PC-9 (cell line): ENCODE measurements around the gene FAT1. TPM values are rescaled to one million over a fixed set of nuclear protein-coding genes. Genes with fewer than 3 reads are reported as not detected.

Source experiments
- BruUV-seq: library from RNA; stranded (reverse); fragments of 400-500 nt; replicated peaks from 2 replicates; lab custom pipeline; 2021; lab: Mats Ljungman, UMichigan
- CTCF ChIA-PET: fragments of 300-600 bp; sonication (Branson Sonifier 250); formaldehyde crosslinking; loops from one replicate; lab custom pipeline; 2022; ENCODE audit warnings: antibody characterized with exemption; lab: Charles Lee
- POLR2A ChIA-PET: fragments of 300-600 bp; sonication (Branson Sonifier 250); formaldehyde crosslinking; loops from one replicate; lab custom pipeline; 2022; ENCODE audit warnings: antibody characterized with exemption; ENCODE audit not compliant: unreplicated experiment; lab: Charles Lee
- DNase-seq, 2 experiments: peaks; one replicate each; pipeline versions ENCODE4 v3.0.0 to v3.0.0-alpha.2; 2015 to 2022; ENCODE audit warnings: mixed read lengths in 1 of 2
- H2AFZ ChIP-seq: fragments of 200-600 bp; sonication (generic); 2 replicates; pipeline ENCODE4 v1.8.1; 2017; ENCODE audit warnings: antibody characterized with exemption
- H3F3A ChIP-seq: fragments of 200-600 bp; sonication (generic); 2 replicates; pipeline ENCODE4 v1.8.1; 2017; ENCODE audit warnings: antibody characterized with exemption, mild to moderate bottlenecking, low read depth; ENCODE audit not compliant: insufficient read depth
- H3K27ac ChIP-seq: fragments of 200-600 bp; sonication (generic); 2 replicates; pipeline ENCODE4 v1.6.1; 2016; ENCODE audit warnings: mixed run types
- H3K27me3 ChIP-seq: fragments of 200-600 bp; sonication (generic); 2 replicates; pipeline ENCODE4 v1.6.1; 2016; ENCODE audit warnings: low read depth, mixed run types; ENCODE audit not compliant: insufficient read depth
- H3K36me3 ChIP-seq: fragments of 200-600 bp; sonication (generic); 2 replicates; pipeline ENCODE4 v1.6.1; 2016; ENCODE audit warnings: low read depth, mixed run types
- H3K4me1 ChIP-seq: fragments of 200-600 bp; sonication (generic); replicated peaks from 2 replicates; pipeline ENCODE4 v1.6.1; 2016; ENCODE audit warnings: mixed run types; ENCODE audit not compliant: insufficient read depth
- H3K4me2 ChIP-seq: fragments of 200-600 bp; sonication (generic); 2 replicates; pipeline ENCODE4 v1.6.1; 2017; ENCODE audit warnings: mixed run types
- H3K4me3 ChIP-seq: fragments of 200-600 bp; sonication (generic); 2 replicates; pipeline ENCODE4 v1.6.1; 2016; ENCODE audit warnings: mixed run types
- H3K79me2 ChIP-seq: fragments of 200-600 bp; sonication (generic); 2 replicates; pipeline ENCODE4 v1.6.1; 2017; ENCODE audit warnings: low read depth, mixed run types
- H3K9me2 ChIP-seq: fragments of 200-600 bp; sonication (generic); 2 replicates; pipeline ENCODE4 v1.8.1; 2017; ENCODE audit warnings: mild to moderate bottlenecking; ENCODE audit not compliant: insufficient read depth
- H3K9me3 ChIP-seq: fragments of 200-600 bp; sonication (generic); 2 replicates; pipeline ENCODE4 v1.8.1; 2016; ENCODE audit warnings: low read depth; ENCODE audit not compliant: insufficient read depth
- H4K20me1 ChIP-seq: fragments of 200-600 bp; sonication (generic); 2 replicates; pipeline ENCODE4 v1.8.1; 2017; ENCODE audit not compliant: insufficient read depth
- CTCF ChIP-seq: fragments of 200-600 bp; sonication (generic); conservative IDR thresholded peaks from 2 replicates; pipeline ENCODE4 v1.6.1; 2017; ENCODE audit warnings: mixed run types, antibody characterized with exemption, mild to moderate bottlenecking, moderate library complexity
- EZH2 ChIP-seq: fragments of 200-600 bp; sonication (generic); IDR thresholded peaks from 2 replicates; pipeline ENCODE4 v1.8.0; 2017; ENCODE audit warnings: antibody characterized with exemption, low read depth
- intact Hi-C: fragments of 100-400 bp; cut with micrococcal nuclease; formaldehyde crosslinking; loops from one replicate; pipeline ENCODE4 v1.10.0; 2022; ENCODE audit not compliant: unreplicated experiment
- total RNA-seq: library from RNA; stranded (reverse); gene quantifications from 2 replicates; pipeline ENCODE4 v1.2.3, GENCODE V29; 2021

FAT1 gene
- total RNA-seq, 1 experiment from 2014 or later = 73.2 TPM

GRCh38 chr4:186699881-186700397 is 23.7 kb downstream of the FAT1 start:
- 0 out of 2 replicates have a peak, but pooled peaks cover 24% of the 10 kb centered on the region for H3K79me2 ChIP-seq
- no peak overlapping the region for H3K27ac ChIP-seq
- no peaks in the 10 kb centered on the region for H3F3A ChIP-seq
- H3K9me3 ChIP-seq = no peaks in the 10 kb centered on the region
- TF ChIP-seq CTCF (no peak), EZH2 (no peak)
- H3K4me3 ChIP-seq = no peak overlapping the region
- POLR2A ChIA-PET = no interaction called here
- no peaks in the 10 kb centered on the region for H3K27me3 ChIP-seq
- H3K9me2 ChIP-seq = no peaks in the 10 kb centered on the region
- no peak overlapping the region for H3K4me2 ChIP-seq
- no peaks in the 10 kb centered on the region for H3K36me3 ChIP-seq
- no peaks in the 10 kb centered on the region for H4K20me1 ChIP-seq
- BruUV-seq = no TSS peak
- no peaks in the 10 kb centered on the region for H3K4me1 ChIP-seq
- H2AFZ ChIP-seq = no peak overlapping the region
- intact Hi-C loops = loop anchor here (1.0 kb wide), 1 partner anchor 15 kb away; no protein-coding TSS in a partner anchor
- CTCF ChIA-PET = no interaction called here
- no peak for DNase-seq

GRCh38 chr4:186699298-186699697 is 24.4 kb downstream of the FAT1 start:
- no peaks in the 10 kb centered on the region for H3K4me1 ChIP-seq
- no peaks in the 10 kb centered on the region for H3K36me3 ChIP-seq
- no peaks in the 10 kb centered on the region for H3F3A ChIP-seq
- TF ChIP-seq CTCF (no peak), EZH2 (no peak)
- peak in 1 of 2 experiments; percentile 49 for DNase-seq
- ChIA-PET CTCF (interaction anchor here (0.6 kb wide), 1 partner anchor 105 kb away, joined by 3 read pairs; no protein-coding TSS in a partner anchor), POLR2A (no interaction called here)
- H3K27me3 ChIP-seq = no peaks in the 10 kb centered on the region
- H3K9me2 ChIP-seq = no peaks in the 10 kb centered on the region
- no peaks in the 10 kb centered on the region for H3K9me3 ChIP-seq
- intact Hi-C loops = loop anchor here (1.0 kb wide), 1 partner anchor 14 kb away; no protein-coding TSS in a partner anchor
- H4K20me1 ChIP-seq = no peaks in the 10 kb centered on the region
- no peak overlapping the region for H3K27ac ChIP-seq
- H3K79me2 ChIP-seq = 0 out of 2 replicates have a peak, but pooled peaks cover 22% of the 10 kb centered on the region
- no peak overlapping the region for H3K4me3 ChIP-seq
- BruUV-seq = no TSS peak
- H2AFZ ChIP-seq = no peak overlapping the region
- no peak overlapping the region for H3K4me2 ChIP-seq

GRCh38 chr4:186698525-186698924 is 25.1 kb downstream of the FAT1 start:
- no peak overlapping the region for H3K27ac ChIP-seq
- POLR2A ChIA-PET = no interaction called here
- no TSS peak for BruUV-seq
- H2AFZ ChIP-seq = no peak overlapping the region
- H3K9me3 ChIP-seq = no peaks in the 10 kb centered on the region
- H4K20me1 ChIP-seq = no peaks in the 10 kb centered on the region
- H3K4me2 ChIP-seq = no peak overlapping the region
- H3K9me2 ChIP-seq = no peaks in the 10 kb centered on the region
- H3F3A ChIP-seq = no peaks in the 10 kb centered on the region
- no peak for TF ChIP-seq CTCF
- TF ChIP-seq EZH2 = no peak
- CTCF ChIA-PET = no interaction called here
- DNase-seq = no peak
- H3K4me3 ChIP-seq = no peak overlapping the region
- intact Hi-C loops = no loop called here
- 0 out of 2 replicates have a peak, but pooled peaks cover 16% of the 10 kb centered on the region for H3K79me2 ChIP-seq
- no peaks in the 10 kb centered on the region for H3K27me3 ChIP-seq
- H3K36me3 ChIP-seq = no peaks in the 10 kb centered on the region
- no peaks in the 10 kb centered on the region for H3K4me1 ChIP-seq
